Medulla oblongata (tissue), 1 donor: Measurements from ENCODE around the gene NKIRAS1.
"Not testable (repeated sequence)": the region's sequence is repeated elsewhere in the genome, so short reads cannot be mapped to it uniquely, and the experiment has no call there.

Experiments used
- DNase-seq: peaks from one replicate; pipeline ENCODE4 v3.0.0-alpha.2; 2015; ENCODE audit errors: extremely low spot score

NKIRAS1 gene

DNA sequence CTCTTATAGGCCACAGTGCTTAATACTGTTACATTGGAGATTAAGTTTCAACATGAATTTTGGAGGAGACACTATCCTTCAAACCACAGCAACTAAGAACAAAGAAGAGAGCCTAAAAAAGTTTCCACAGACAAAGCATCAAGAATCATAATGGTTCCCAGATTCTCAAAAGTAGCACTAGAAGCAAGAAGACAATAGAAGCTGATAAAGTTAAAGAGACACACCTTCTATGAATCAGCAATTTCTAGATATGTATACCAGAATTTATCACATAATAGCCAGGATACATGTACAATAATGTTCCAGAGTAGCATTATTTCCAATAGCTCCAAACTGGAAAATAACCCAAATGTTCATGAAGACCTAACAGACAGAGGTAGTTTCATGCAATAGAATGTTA, 12.2 kb downstream of the NKIRAS1 start:
- no peak for DNase-seq

DNA sequence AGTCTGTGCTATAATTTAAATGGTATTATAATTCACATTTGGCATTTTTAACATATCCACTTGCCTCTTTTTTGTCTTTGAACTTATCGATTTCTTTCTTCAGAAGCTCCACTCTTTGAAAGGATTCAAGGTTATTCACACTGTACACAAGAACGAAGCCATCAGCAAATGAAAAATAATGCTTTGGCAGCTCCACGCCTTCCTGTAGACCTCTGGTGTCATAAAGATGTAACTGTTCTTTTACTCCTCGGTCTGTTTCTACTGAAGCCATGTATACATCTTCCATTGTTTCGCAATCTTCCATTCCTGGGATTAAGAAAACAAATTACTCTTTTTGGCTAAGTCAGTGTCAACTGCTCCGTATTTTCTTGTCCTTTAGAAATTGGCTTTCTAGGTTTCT, 16.0 kb downstream of the NKIRAS1 start:
- no peak for DNase-seq

DNA sequence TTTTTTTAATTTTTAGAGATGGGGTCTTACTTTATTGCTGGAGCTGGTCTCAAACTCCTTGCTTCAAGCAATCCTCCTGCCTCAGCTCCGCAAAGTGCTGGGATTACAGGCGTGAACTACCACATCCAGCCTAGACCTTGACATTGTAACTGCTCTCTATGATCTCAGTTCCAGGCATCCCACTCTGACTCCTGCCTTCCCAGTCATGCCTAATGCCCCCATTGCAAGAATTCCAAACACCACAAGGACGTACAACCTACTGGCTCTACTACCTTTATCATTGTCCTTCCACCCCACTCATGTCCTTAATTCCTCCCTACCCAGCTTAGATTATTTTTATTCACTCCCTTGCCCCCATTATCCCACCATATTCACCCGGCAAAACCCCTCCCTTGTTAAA, 21.6 kb downstream of the NKIRAS1 start:
- no peak for DNase-seq

DNA sequence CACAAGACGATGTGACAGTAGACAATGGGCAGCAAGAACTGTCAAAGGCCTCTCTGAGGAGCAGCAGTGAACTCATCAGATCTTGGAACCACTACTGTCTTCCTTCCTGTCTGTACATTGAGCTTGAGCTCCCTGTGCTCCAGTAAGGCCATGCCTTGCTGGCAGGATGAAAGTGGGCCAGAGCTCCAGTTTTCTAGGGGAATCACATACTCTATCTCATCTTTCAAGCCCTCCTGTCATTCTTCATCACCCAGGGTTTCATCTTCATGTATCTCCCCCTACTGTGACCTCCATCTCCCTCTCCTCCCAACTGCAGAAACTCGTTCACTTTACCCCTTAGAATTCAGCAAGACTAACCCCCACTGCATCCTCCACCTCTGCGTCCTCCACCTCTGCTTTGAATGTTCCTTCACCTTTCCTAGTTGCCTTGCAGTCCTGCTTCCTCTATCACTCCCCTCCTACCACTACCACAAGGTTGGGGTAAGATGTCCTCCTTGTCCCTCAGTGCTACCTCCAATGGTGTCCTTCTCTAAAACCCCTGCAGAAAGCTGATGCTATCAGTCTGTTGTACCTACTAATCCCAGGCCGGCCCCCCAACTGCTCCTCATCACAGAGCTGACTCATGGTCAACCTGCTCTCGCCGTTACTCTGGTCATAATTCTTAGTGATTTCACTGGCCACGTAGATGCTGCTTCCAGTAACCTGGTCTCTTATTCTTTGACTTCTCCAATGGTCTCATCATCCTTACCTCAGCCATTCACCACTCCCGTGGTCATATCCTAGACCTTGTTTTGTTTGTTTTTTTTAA, 22.3 kb downstream of the NKIRAS1 start:
- DNase-seq = no peak

DNA sequence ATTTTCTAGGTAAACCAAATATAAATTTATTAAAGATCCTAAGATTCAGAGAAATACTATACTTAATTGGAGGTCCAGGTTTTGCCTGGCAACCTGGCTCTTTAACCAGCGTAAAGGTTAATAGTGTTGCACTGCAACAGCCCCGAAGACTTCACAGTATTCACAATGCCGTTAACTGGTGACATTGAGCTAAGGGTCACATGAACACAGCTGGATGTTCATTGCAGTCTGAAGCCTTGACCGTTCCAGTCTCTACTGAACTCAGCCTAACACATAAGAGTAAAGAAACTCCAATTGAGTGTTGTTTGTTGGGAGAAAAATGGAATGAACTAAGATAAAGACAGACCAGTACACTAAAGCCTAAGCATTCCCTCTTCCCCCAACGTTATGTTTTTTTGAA, 26.8 kb downstream of the NKIRAS1 start:
- peak; percentile 44 for DNase-seq

DNA sequence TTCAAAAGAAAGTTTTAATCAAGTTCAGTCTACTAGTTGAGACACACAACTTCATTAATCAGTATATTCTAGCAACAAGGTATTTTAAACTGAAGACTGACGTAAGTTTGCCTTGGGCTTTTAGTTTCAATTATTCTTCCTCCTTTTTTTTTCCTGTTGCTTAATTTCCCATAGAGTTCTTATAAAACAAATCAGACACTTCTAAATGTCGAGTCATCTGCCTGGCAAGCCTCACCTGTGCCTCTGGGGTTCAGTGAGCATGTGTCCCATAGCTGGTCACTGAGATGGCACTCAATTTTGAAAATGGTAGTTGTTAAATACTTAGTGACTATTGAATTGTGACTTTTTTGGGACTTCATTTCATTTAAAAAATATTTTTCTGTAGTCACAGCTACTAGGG, 27.4 kb downstream of the NKIRAS1 start:
- DNase-seq = peak; percentile 29

DNA sequence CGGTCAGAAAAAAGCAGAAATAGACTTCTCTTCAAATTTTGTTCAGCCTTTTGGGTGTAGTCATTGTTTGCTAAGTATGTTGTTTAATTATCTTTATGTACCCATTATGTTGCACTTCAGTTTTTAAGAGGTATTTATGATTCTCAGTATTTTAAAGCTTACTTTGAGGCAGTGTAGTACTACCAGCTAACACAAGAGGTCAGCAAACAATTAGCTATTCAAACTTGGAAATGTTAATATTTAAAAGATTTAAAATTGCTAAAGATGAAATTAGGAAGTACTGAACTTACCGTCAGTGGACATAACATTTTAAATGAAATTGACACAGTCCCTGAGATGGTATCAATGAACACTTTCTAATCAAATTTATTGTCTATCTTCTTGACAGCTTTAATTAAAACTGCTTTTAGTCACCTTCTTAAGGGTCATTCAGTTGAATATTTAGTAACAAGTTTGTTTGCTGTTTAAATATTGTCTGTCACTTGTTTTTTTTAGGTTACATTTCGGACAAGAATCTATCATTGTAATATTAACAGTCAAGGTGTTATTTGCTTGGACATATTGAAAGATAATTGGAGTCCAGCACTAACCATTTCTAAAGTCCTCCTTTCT, 28.1 kb downstream of the NKIRAS1 start:
- peak; percentile 66 for DNase-seq

DNA sequence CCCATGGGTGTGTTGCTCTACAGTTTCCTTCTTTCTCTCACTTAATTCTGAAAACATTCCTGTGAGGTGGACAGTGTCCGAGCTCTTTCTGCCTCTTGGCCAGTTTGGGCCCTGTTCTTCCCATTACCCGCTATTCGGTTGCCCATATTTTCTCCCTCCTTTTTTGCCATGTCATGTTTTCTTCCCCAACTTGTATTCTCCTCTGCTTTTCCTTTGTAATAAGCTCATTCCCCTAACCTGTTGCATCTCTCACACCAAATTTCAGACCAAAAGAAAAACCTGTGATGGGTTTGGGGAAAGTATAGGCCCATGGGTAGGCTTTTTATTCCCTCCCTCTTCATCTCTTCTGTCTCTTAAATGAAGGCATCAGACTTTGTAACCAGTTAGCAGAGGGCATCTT, 30.5 kb downstream of the NKIRAS1 start:
- DNase-seq = no peak

DNA sequence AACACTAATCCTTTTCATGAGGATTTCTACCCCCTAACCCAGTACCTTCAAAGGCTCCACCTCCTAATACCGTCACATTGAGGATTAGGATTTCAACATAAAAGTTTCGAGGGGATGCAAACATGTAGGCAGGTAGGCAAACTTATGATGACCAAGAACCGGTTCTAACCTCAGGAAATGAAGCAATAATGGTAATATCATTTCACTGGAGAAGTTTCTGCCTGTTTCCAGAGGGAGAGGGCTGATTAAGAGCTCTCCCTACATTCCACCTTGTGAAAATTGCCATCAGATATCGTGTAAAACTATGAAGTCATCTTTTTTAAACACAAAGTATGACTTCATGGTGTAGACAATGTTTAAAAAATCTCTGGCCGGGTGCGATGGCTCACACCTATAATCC, 31.6 kb downstream of the NKIRAS1 start:
- DNase-seq = no peak

DNA sequence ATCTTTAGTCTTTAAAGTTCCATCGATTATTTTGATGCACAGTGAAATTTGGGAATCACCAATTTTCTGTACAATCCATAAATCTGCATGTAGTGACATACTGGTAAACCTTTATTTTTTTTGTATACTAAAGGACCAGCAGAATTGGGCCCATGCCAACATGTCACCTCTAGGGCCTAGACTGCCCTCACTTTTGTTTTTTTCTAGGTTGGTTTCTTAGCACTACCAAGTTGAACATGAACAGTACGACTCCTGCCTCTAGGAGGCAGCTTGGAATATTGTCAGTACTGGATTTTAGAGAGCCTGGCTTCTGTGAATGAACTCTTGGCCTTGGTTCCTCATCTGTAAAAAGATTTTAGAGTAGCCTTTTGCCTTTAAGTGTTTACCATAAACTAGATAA, 32.3 kb downstream of the NKIRAS1 start:
- no peak for DNase-seq

DNA sequence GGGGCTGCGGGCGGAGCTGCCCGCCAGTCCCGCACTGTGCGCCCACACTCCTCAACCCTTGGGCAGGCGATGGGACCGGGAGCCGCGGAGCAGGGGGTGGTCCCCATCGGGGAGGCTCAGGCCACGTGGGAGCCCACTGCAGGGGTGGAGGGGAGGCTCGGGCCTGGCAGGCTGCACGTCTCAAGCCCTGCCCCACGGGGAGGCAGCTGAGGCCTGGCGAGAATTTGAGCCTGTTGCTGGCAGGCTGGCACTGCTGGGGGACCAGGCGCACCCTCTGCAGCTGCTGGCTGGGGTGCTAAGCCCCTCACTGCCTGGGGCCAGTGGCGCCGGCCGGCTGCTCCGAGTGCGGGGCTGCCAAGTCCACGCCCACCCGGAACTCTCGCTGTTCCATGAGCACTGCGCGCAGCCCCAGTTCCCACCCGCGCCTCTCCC, 34.3 kb downstream of the NKIRAS1 start:
- DNase-seq = no peak

DNA sequence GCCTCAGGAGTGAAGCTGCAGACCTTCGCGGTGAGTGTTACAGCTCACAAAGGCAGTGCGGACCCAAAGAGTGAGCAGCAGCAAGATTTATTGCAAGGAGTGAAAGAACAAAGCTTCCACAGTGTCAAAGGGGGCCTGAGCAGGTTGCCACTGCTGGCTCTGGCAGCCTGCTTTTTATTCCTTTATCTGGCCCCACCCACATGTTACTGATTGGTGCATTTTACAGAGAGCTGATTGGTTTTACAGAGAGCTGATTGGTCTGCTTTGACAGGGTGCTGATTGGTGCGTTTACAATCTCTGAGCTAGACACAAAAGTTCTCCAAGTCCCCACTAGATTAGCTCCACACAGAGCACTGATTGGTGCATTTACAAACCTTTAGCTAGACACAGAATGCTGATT, 34.8 kb downstream of the NKIRAS1 start:
- DNase-seq = not testable (repeated sequence)

DNA sequence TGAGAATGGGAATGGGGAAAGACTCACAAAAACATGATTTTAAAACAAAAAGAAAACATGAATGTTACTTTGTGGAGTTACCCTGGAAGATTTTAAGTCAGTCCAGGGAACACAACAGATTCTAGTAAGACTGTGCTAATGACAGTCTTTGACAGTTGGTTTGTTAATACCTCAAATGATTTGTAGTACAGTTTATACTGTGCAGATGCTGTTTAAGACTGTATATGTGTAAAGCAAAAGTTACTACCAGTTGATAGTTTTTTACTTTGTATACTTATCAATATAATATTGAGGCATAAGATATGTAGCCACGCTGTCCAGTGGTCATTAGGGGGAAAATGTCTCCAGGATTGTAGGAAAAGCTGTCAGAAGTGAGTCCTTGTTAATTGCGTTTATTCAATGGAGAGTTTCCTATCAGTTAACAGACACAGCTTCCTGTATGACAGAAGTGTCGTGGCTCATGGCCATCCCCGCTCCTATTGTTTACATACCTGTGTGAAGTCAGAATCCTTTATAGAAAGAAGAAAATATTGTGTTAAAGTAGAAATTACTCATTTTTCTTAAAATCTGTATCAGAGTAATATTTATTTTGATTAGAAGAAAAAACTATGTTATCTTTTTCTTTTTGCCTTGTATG, 36.0 kb downstream of the NKIRAS1 start:
- DNase-seq = no peak

DNA sequence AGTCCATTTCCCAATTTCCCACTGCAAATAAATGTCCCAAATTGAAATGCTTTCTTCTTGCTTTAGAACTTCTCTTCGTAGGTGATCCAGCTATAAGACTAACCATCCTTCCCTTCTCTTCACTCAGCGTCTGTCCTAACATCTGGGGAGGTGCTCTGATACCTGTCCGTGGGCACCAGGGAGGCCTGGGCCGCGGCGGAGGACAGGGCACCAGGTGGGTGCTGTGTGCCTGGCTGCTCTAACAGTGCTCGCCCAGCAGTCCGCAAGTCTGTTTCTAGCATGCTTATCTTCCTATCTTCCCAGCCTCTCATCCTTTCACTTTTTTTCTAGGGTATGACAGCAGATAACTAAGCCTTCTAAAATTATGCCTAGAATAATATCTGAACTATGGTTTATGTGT, 37.3 kb downstream of the NKIRAS1 start:
- no peak for DNase-seq

DNA sequence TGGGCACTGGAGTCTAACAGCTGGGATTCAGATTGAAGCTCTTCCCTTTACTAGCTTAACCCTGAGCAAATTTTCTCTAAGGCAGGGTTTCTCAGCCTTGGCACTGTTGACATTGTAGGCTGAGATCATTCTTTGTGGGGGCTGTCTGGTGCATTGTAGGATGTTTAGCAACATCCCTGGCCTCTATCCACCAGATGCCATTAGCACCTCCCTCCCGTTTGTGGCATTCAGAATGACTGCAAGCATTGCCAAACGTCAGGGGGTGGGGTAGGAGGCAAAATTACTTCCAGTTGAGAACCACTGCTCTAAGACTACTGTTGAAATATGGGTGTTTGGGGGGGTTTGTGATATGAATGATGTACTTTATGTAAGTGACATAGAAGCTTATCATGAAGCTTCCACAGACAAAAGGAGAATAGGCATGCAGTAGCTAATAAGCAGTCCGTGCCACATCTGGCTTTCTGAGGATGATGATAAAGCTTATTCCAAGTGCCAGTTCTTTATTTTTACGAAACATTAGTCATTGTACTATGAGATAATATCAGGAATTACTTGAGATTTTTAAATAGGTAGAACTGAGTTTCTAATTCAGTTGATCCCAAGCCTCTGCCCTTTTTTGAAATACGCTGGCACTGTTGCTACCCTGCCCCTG, 39.3 kb downstream of the NKIRAS1 start:
- DNase-seq = peak; percentile 33

DNA sequence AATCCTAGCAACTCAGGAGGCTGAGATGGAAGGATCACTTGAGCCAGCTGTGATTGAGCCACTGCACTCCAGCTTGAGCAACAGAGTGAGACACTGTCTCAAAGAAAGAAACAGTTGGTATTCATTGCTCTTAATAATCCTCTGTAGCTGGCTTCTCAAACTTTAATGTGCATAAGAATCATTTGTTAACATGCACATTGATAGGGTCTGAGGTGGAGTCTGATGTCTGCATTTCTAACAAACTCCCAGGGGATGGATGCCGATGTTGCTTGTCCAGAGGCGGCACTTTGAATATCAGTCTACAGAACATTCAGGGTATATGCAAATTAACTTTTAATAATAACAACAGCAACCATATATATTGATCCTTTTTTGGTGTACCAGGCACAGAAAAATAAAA, 39.9 kb downstream of the NKIRAS1 start:
- DNase-seq = no peak

DNA sequence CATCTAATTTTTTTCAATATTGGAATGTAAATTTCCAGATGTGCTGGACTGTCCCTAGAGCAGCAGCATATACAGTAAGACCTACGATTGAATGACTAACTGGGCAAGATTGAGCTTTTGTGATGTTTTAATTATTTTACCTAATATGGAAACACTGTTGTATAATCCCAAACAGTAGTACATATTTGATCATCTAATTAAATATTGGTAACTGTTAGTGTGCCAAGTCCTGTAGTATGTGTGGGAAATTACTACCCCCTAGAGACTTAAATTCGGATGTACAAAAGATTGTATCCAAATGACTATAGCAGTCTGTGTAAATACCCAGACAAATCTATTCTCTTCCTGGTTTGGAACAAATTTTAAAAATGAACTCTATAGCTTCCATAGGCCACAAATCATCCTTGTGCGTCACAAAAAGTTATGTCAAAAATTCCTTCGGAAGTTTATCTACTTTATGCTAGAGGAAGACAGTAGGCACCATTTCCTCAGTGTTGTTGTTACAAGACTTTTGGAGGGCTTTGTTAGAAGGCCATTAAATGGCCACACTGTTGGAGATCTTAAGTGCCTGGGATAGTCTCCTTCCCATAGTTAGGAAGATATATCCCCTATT, 41.6 kb downstream of the NKIRAS1 start:
- no peak for DNase-seq

DNA sequence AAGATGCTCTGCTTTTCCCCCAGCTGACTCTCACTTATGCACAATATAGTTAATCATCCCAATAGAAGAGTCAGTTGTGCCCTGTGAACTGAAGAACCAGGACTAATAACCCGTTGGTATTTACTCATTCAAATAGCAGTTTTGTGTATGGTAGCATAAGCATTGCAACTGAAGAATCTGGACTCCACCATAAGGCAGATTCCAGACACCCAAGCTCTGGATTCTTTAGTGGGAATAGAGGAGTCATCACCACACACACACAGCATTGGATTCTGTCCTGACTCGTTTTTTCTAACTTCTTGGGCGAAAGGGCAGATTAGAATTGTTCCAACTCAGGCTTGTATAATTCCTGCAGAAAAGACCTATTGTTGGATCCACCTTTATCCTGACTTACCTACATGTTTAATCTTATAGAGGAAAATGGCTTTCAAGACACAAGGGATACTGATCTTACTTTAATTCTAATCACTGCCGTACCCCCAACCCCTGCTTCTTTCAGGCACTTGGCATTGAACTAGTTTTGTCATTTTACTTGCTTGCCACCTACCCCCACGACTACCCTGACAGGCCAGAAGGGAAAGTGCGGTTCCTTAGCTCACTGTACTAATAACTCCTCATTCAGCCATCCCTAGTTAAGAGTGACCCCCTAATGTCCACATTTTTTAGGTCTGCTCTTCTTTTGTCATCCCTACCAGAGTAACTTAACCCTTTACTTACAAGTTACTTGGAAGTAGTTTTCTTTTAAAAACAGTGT, 42.3 kb downstream of the NKIRAS1 start:
- DNase-seq = no peak

DNA sequence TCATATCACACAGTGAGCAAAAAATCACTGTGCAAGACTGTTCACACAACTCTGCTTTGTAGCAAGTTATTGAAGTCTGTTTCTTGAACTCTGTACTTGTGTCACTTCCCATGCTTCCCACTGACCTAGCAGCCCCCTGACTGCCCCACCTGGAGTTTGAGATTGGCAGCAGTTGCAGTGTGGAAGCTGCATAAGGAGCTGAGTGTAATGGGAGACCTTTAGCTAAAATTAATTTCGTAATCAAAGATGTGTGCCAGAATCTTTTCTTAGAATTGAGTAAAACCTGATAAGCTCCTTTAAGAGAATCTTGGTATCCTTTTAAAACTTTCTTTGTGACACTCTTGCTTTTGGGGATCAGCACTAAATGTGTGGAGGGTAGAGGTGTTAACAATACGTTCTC, 42.8 kb downstream of the NKIRAS1 start:
- no peak for DNase-seq

DNA sequence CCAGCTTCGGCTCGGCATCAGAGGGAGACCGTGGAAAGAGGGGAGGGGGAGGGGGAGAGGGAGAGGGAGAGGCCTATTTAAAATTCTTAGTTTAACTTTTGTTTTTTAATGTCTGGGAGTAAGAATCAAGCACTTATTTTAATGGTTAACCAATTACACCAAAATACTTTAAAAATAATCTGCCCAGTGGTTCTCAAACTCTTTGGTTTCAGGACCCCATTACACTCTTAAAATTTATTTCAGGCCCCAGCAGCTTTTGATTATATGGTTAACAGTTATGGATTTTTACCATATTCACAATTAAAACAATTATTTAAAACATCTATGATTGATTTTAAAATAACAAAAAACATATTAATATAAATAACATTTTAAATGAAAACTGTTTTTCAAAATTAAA, 44.5 kb downstream of the NKIRAS1 start:
- DNase-seq = no peak

DNA sequence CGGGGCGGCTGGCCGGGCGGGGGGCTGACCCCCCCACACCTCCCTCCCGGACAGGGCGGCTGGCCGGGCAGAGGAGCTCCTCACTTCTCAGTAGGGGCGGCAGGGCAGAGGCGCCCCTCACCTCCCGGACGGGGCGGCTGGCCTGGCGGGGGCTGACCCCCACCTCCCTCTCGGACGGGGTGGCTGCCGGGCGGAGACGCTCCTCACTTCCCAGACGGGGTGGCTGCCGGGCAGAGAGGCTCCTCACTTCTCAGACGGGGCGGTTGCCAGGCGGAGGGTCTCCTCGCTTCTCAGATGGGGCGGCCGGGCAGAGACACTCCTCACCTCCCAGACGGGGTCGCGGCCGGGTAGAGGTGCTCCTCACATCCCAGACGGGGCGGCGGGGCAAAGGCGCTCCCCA, 45.4 kb downstream of the NKIRAS1 start:
- not testable (repeated sequence) for DNase-seq
